ENCODE results near the gene ZNF786. TPM values are rescaled to one million over a fixed set of nuclear protein-coding genes. Genes with fewer than 3 reads are reported as not detected.
A peak's percentile ranks its signal among the peaks of the same experiment; 100 is the strongest.

Gene ZNF786
- total and polyA plus RNA-seq, 9 of the 15 experiments (the other 6 are each of a cell fraction or from before 2014, with no cell fraction given): 0.31 to 5.4 (median 3.0) TPM

DNA sequence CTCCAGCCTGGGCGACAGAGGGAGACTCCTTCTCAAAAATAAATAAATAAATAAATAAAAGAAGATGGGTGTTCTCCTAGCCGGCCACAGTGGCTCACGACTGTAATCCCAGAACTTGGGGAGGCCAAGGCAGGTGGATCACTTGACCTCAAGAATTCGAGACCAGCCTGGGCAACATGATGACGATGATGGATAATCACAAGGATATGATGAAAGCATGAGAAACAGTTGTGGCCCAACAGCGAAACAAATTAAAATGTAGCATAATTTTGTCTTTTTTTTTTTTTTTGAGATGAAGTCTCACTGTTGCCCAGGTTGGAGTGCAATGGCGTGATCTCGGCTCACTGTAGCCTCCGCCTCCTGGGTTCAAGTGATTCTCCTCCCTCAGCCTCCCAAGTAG is 12.9 kb downstream of the ZNF786 start:
- POLR2A ChIA-PET: interaction anchor here (0.7 kb wide), 1 partner anchor 545 kb away, joined by 3 read pairs; no protein-coding TSS in a partner anchor
- 70% methylated on average over 6 of the region's 9 CpGs for WGBS (ENCODE audit: insufficient coverage, low coverage, missing lambda C conversion rate)
- no peak overlapping the region for H3K27ac ChIP-seq (ENCODE audit: extremely low read depth, low read depth, low read length)
- no peaks in the 10 kb centered on the region for H3K27me3 ChIP-seq (ENCODE audit: control insufficient read depth in 2 of 2, insufficient read depth in 2 of 2, low read length in 2 of 2)
- no peaks in the 10 kb centered on the region for H3K79me2 ChIP-seq (ENCODE audit: control insufficient read depth, insufficient read depth, low read length)
- no peak for FAIRE-seq
- CTCF ChIA-PET (ENCODE audit: low intra/inter-chr PET ratio): no interaction called here
- H3K9me1 ChIP-seq (ENCODE audit: control insufficient read depth, insufficient read depth, low read length): no peaks in the 10 kb centered on the region
- H3K4me3 ChIP-seq: no peak overlapping the region
- peaks cover 22% of the 10 kb centered on the region; the same call in 2 of the 3 replicates for H3K36me3 ChIP-seq (ENCODE audit: control insufficient read depth, insufficient read depth, low read length)
- TF ChIP-seq ZNF232 (CRISPR knock-in tag; IDR thresholded peaks at IDR 0.05) (no peak), THRA (IDR thresholded peaks at IDR 0.05) (no peak), CEBPG (CRISPR knock-in tag; IDR thresholded peaks at IDR 0.05) (peak; percentile 52; the same call in 1 of the 2 replicates), CEBPG (tag; conservative IDR thresholded peaks at IDR 0.05 in 1 of 2, IDR thresholded peaks at IDR 0.05 in 1 of 2) (no peak), FOSL1 (tag; conservative IDR thresholded peaks at IDR 0.05) (no peak), YBX1 (IDR thresholded peaks at IDR 0.05) (no peak), CREB3L1 (IDR thresholded peaks at IDR 0.05; ENCODE audit: borderline replicate concordance, low read depth) (no peak), SAFB (IDR thresholded peaks at IDR 0.05; ENCODE audit: borderline replicate concordance, low read depth, low read length) (no peak), FOXJ3 (CRISPR knock-in tag; IDR thresholded peaks at IDR 0.05) (no peak), ZNF217 (CRISPR knock-in tag; IDR thresholded peaks at IDR 0.05) (no peak), MITF (IDR thresholded peaks at IDR 0.05) (no peak), ESRRB (CRISPR knock-in tag; IDR thresholded peaks at IDR 0.05; ENCODE audit: borderline replicate concordance) (no peak), ZNF316 (IDR thresholded peaks at IDR 0.05) (no peak), PHF20 (IDR thresholded peaks at IDR 0.05; ENCODE audit: partially characterized antibody) (no peak), CREB1 (IDR thresholded peaks at IDR 0.05) (no peak), CREB1 (CRISPR knock-in tag; IDR thresholded peaks at IDR 0.05) (no peak), TRIM24 (IDR thresholded peaks at IDR 0.05) (peak; percentile 53 to 70; a peak in 2 of 4 replicates), HMG20B (CRISPR knock-in tag; IDR thresholded peaks at IDR 0.05) (no peak)
- no peak overlapping the region for H3K4me2 ChIP-seq (ENCODE audit: insufficient read depth, low read length)
- no peaks in the 10 kb centered on the region for H3K4me1 ChIP-seq (replicated peaks in 1 of 2; ENCODE audit: control insufficient read depth in 2 of 2, insufficient read depth in 2 of 2, low read length in 2 of 2)
- intact Hi-C loops (cut with micrococcal nuclease): loop anchor here (10.0 kb wide), 1 partner anchor 503 kb away; no protein-coding TSS in a partner anchor
- 0 out of 2 replicates have a peak, but pooled peaks cover 3% of the 10 kb centered on the region for H3K9me3 ChIP-seq (replicated peaks; ENCODE audit: control insufficient read depth, insufficient read depth, low read depth, low read length)
- H4K20me1 ChIP-seq (replicated peaks; ENCODE audit: control insufficient read depth, insufficient read depth, low read length): no peaks in the 10 kb centered on the region
- ATAC-seq: no peak
- H3K9ac ChIP-seq (ENCODE audit: insufficient read depth in 1 of 2, low read depth in 2 of 2, low read length in 2 of 2): no peak overlapping the region
- no TSS peak for BruUV-seq (replicated peaks)
- in situ Hi-C loops (cut with MboI): no loop called here
- no peak for DNase-seq (ENCODE audit: extremely low read depth in 1 of 4, low spot score in 3 of 4)
- no peak overlapping the region for H2AFZ ChIP-seq (ENCODE audit: low read depth, low read length)
